Heart right ventricle (tissue), 16 donors: ENCODE data around the gene OSBPL5. TPM values are rescaled to one million over a fixed set of nuclear protein-coding genes. Genes with fewer than 3 reads are reported as not detected.

Experiments
- ATAC-seq, 8 donors: fragments of 200-7000 bp; cut with Tn5 transposase; one replicate each; pipeline ENCODE4 v1.9.1; 2020; ENCODE audit warnings: mild to moderate bottlenecking in 8 of 8, moderate library complexity in 8 of 8, moderate number of reproducible peaks in 1 of 8
- DNase-seq, 2 donors: peaks; one replicate each; pipeline ENCODE4 v3.0.0-alpha.2; 2020
- H3K27ac ChIP-seq, 10 donors: fragments of 200-600 bp; sonication (generic) in 2 of 10; one replicate each; pipeline versions ENCODE4 v1.5.0 to v1.8.0; 2020 to 2022; ENCODE audit warnings: mild to moderate bottlenecking in 3 of 10
- H3K27me3 ChIP-seq, 7 donors: fragments of 200-600 bp; one replicate each; pipeline ENCODE4 v1.8.0; 2021 to 2022; ENCODE audit warnings: mild to moderate bottlenecking in 2 of 7
- H3K36me3 ChIP-seq, 9 donors: fragments of 200-600 bp; sonication (generic) in 1 of 9; one replicate each; pipeline versions ENCODE4 v1.5.0 to v1.8.0; 2020 to 2022; ENCODE audit warnings: mild to moderate bottlenecking in 2 of 9
- H3K4me1 ChIP-seq, 9 donors: fragments of 200-600 bp; sonication (generic) in 1 of 9; one replicate each; pipeline versions ENCODE4 v1.5.0 to v1.8.0; 2020 to 2022; ENCODE audit warnings: mild to moderate bottlenecking in 4 of 9
- H3K4me3 ChIP-seq, 10 donors: fragments of 200-600 bp; sonication (generic) in 2 of 10; one replicate each; pipeline versions ENCODE4 v1.5.0 to v1.8.0; 2020 to 2022; ENCODE audit warnings: mild to moderate bottlenecking in 7 of 10, moderate library complexity in 2 of 10
- H3K9me3 ChIP-seq, 11 donors: fragments of 200-600 bp in 10 of 11; sonication (generic) in 2 of 11; one replicate each; pipeline versions ENCODE4 v1.5.0 to v1.8.0; 2013 to 2022; ENCODE audit warnings: mild to moderate bottlenecking in 2 of 11, control low read depth in 1 of 11, moderate library complexity in 1 of 11
- WGBS, 2 donors: extraction: QIAGEN DNeasy Blood & Tissue Kit; methylation state at CpG; one replicate each; pipeline ENCODE4 v1.1.7; 2013; ENCODE audit warnings: inconsistent platforms in 1 of 2; 5-methylcytosine and 5-hydroxymethylcytosine counted together
- intact Hi-C, 10 donors: fragments of 100-400 bp; cut with DNase I; formaldehyde crosslinking; loops; one replicate each; pipeline versions ENCODE4 v1.11.1 to v1.14.2; 2022
- polyA plus RNA-seq, 2 donors: library from polyadenylated mRNA; stranded (reverse); fragments of 200-250 nt; gene quantifications; one replicate each; pipeline ENCODE4 v1.2.3, GENCODE V29; 2013
- total RNA-seq, 10 donors: library from RNA; stranded (reverse); fragmentation: NEBNext Ultra II Directional in 3 of 10; extraction: Animal tissue kit (Norgen Biotek cat#: 25700) in 3 of 10; gene quantifications; one replicate each; pipeline versions ENCODE4 v1.2.1 to v1.2.4, GENCODE V29; 2021 to 2023
- TF ChIP-seq, protein P1 (sequence below), 9 donors: fragments of 200-600 bp; sonication (generic) in 2 of 9; IDR thresholded peaks; one replicate each; pipeline versions ENCODE4 v1.5.0 to v1.8.0; 2021 to 2022; ENCODE audit warnings: antibody characterized with exemption in 9 of 9, mild to moderate bottlenecking in 5 of 9, moderate library complexity in 1 of 9
- donor health status: Arrhythmogenic right ventricular cardiomyopathy.
- donor health status: ischemic (EF 13 %, LVEDD 7.1; RV severe dilation, severe dysfunction).
- donor health status: healthy with polysubstance abuse.
- donor health status: DM: no; HTN: yes; CAD: no.
- donor health status: DM: no; HTN: no; CAD: no.
- donor health status: ischemic (EF 25% LVEDD 6.9; RV normal size, moderate dysfunction).
- donor health status: ischemic (EF 25% LVEDD 5.7; RV mildly dilated, moderate dysfunction).
- donor health status: healthy.
- donor health status: DM: yes; HTN: yes; CAD: no.
- donor health status: Ischemic cardiomyopathy.
- donor health status: ischemic (EF 35%, LVEDD 5.7; RV mildly dilated, moderate dysfunction).
- donor health status: nonischemic (EF 11% LVEDD 7.7; RV severe dilation, severe dysfunction).
- donor health status: DM: yes; HTN: yes; CAD: no.
- donor health status: PGD.
- donor health status: ischemic (EF 29% LVEDD 5.4; RV normal size, mild dysfunction).
- donor health status: nonischemic (EF 23%, LVEDD 6.1; RV moderate dilation, normal function).

Gene OSBPL5
- total and polyA plus RNA-seq, 12 donors, result 10.4 to 18.7 (median 15.5) TPM

DNA sequence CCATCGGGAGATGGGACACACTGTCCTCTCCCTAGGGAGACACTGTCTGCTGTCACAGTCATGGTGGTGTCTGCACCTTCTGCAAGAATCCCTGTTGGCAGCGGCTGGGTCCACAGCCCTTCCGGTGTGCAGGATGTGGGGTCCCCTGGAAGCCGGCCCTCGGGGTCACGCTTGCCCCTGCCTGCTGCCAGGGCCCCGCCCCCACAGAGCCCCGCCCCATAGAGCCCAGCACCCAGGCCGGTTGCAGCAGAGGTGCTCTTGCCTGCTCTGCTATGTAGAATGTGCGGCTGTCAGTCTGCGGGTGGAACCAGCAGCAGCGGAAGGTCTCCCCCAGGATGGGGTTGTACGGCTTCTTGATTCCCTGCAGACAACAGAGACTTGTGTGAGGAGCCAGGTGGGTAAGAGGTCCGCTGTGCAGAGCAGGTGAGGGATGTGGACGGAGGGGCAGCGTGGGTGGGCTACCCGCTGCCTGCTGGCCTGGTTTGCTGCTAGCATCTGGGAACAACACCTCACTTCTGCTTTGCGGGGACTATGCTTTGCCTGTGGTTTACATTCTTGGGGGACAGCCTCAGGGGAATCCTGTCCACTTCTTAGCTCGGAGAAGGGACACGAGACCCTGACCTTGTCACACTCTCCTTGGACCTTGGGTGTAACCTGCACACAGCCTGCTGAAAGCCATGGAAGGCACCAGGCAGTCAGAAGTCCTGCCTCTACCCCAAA lies 63.0 kb downstream of the OSBPL5 start:
- Histone ChIP-seq H3K9me3 (no peaks in the 10 kb centered on the region), H3K4me3 (no peak overlapping the region), H3K36me3 (peaks cover 0 to 82% (median 11%) of the 10 kb centered on the region in 9 donors), H3K4me1 (peaks cover 0 to 17% (median 0%) of the 10 kb centered on the region in 9 donors), H3K27ac (no peak overlapping the region), H3K27me3 (no peaks in the 10 kb centered on the region)
- ATAC-seq (no peak), DNase-seq (no peak)
- WGBS, 2 donors, result 85 to 87% methylated on average over 20 of the region's 20 CpGs
- intact Hi-C loops, result no loop called here
- TF ChIP-seq, protein P1, sequence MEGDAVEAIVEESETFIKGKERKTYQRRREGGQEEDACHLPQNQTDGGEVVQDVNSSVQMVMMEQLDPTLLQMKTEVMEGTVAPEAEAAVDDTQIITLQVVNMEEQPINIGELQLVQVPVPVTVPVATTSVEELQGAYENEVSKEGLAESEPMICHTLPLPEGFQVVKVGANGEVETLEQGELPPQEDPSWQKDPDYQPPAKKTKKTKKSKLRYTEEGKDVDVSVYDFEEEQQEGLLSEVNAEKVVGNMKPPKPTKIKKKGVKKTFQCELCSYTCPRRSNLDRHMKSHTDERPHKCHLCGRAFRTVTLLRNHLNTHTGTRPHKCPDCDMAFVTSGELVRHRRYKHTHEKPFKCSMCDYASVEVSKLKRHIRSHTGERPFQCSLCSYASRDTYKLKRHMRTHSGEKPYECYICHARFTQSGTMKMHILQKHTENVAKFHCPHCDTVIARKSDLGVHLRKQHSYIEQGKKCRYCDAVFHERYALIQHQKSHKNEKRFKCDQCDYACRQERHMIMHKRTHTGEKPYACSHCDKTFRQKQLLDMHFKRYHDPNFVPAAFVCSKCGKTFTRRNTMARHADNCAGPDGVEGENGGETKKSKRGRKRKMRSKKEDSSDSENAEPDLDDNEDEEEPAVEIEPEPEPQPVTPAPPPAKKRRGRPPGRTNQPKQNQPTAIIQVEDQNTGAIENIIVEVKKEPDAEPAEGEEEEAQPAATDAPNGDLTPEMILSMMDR (IDR thresholded peaks at IDR 0.05), result no peak

DNA sequence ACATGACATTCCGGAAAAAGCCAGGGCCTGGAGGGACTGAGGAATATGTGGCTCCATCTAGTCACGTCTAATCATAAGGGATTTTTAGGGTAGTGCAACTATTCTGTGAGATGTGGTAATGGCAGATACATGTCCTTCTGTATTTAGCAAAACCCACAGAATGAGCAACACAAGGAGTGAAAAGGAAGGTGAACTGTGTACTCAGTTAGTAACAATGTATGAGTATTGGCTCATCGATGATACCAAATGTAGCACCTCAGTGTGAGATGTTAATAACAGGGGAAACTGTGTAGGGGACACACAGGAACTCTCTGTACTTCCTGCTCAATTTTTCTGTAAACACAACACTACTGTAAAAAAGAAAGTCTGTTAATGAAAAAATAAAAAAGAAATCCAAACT lies 65.9 kb downstream of the OSBPL5 start:
- intact Hi-C loops, result loop anchor here in 2 of 10 donors (5.0 to 10.0 kb wide), 3 partner anchors 63 to 564 kb away; no protein-coding TSS in a partner anchor
- Histone ChIP-seq H3K27ac (no peak overlapping the region), H3K27me3 (no peaks in the 10 kb centered on the region), H3K9me3 (no peaks in the 10 kb centered on the region), H3K36me3 (peaks cover 0 to 59% (median 11%) of the 10 kb centered on the region in 9 donors), H3K4me3 (no peak overlapping the region), H3K4me1 (peaks cover 0 to 38% (median 16%) of the 10 kb centered on the region in 9 donors)
- 85% methylated on average over 3 of the region's 3 CpGs for WGBS, 2 donors
- ATAC-seq, result no peak
- DNase-seq, result no peak
- TF ChIP-seq, protein P1 (IDR thresholded peaks at IDR 0.05), result no peak

DNA sequence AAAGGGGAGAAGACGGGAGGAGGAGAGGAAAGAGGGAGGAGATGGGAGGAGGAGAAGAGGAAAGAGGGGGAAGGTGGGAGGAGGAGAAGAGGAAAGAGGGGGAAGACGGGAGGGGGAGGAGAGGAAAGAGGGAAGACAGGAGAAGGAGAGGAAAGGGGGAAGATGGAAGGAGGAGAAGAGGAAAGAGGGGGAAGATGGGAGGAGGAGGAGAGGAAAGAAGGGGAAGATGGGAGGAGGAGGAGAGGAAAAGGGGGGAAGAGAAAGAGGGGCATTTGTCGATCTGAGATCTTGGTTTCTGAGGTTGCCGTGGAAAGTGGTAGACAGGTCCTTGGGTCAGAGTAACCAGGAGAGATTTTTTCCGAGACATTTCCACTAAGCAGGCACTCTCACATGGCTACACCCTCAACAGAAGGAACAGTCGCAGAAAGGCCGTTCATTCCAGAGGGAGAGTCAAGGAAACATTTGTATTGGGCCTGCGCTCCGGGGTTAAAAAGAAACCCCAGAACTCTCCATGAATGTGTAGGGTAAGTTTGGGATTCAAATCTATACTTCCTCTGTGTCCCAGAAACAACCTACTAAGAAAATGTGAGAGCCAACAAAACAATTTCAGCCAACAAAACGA lies 68.1 kb downstream of the OSBPL5 start:
- TF ChIP-seq, protein P1 (IDR thresholded peaks at IDR 0.05), result no peak
- Histone ChIP-seq H3K27me3 (no peaks in the 10 kb centered on the region), H3K4me1 (peaks cover 0 to 38% (median 20%) of the 10 kb centered on the region in 9 donors), H3K27ac (peak overlapping the region in 1 of 10 donors; percentile 76), H3K4me3 (no peak overlapping the region), H3K9me3 (no peaks in the 10 kb centered on the region), H3K36me3 (peaks cover 0 to 71% (median 7%) of the 10 kb centered on the region in 9 donors)
- ATAC-seq (no peak), DNase-seq (no peak)
- intact Hi-C loops, result loop anchor here in 2 of 10 donors (5.0 to 10.0 kb wide), 3 partner anchors 65 to 562 kb away; no protein-coding TSS in a partner anchor
- WGBS, 2 donors, result 86 to 88% methylated on average over 10 of the region's 10 CpGs

DNA sequence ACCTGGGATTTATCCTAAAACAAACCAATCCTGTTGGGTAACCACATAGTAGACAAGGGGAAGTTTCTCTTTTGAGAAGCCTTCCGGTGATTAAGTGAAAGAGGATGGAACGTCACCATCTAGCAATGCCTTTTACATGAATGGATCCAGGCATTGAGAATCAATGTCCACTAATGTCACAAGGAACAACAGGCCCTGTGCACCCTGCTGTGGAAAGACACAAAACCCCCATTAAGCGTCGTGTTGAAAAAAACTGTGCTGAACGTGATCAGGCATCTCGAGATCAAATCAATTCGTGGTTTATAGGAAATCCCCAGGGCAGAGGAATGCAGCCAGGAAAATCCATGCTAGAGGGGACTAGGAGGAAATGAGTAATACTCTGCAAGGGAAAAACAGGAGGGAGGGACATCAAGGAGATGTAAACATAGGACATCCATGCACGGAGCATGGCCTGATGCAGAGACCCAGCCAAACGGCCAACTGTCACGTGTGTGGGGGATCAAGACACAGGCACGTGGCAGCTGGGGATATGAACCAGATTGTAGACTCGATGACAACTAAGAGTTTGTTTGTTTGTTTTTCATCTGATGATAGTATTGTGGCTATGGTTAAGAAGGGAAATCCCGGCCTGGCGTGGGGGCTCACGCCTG lies 69.3 kb downstream of the OSBPL5 start:
- no peaks in the 10 kb centered on the region for H3K27me3 ChIP-seq
- ATAC-seq (peak in 7 of 8 donors; percentile 43 to 84 (median 74)), DNase-seq (peak; percentile 27 to 67)
- H3K4me3 ChIP-seq, result no peak overlapping the region
- H3K36me3 ChIP-seq, result peaks cover 0 to 67% (median 7%) of the 10 kb centered on the region in 9 donors
- WGBS, 2 donors, result 48 to 53% methylated on average over 15 of the region's 15 CpGs
- H3K4me1 ChIP-seq, result peaks cover 0 to 40% (median 27%) of the 10 kb centered on the region in 9 donors
- H3K9me3 ChIP-seq, result no peaks in the 10 kb centered on the region
- peak overlapping the region; percentile 11 to 83 (median 71) for H3K27ac ChIP-seq
- TF ChIP-seq, protein P1 (IDR thresholded peaks at IDR 0.05), result no peak
- intact Hi-C loops, result loop anchor here in 2 of 10 donors (5.0 to 10.0 kb wide), 3 partner anchors 66 to 561 kb away; no protein-coding TSS in a partner anchor
